ENCODE measurements around the gene CHL1.

CHL1 gene

DNA sequence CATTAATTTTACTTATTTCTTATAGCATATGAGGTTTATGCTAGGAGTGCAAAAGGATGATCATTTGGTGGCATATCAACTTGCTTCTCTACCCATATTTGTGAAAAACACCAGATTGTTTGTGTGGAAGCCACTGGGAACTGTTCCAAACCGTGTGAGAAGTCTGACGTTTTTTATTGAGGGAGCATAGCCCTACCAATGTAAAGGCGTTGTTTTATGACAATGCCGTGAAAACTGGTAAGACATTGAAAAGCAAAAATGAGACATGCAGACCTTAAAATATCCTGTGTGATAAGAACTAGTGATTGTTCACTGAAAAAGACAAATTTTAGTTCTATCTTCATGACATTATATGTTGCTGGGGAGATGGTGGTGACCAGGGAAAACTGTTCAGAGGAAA, 87.8 kb downstream of the CHL1 start:
- no peak overlapping the region for H3K4me3 Mint-ChIP-seq
- no peaks in the 10 kb centered on the region for H3K36me3 Mint-ChIP-seq (ENCODE audit: low read depth)
- no peak overlapping the region for H3K27ac Mint-ChIP-seq
- H3K27me3 Mint-ChIP-seq (ENCODE audit: low read depth): no peaks in the 10 kb centered on the region
- H3K4me1 Mint-ChIP-seq (ENCODE audit: low read depth): no peaks in the 10 kb centered on the region
- no peaks in the 10 kb centered on the region for H3K9me3 Mint-ChIP-seq

GRCh38 chr3:288417-288816, 91.9 kb downstream of the CHL1 start:
- Mint-ChIP-seq H3K4me1 (ENCODE audit: low read depth) (no peaks in the 10 kb centered on the region), H3K36me3 (ENCODE audit: low read depth) (no peaks in the 10 kb centered on the region), H3K27me3 (ENCODE audit: low read depth) (no peaks in the 10 kb centered on the region), H3K9me3 (no peaks in the 10 kb centered on the region), H3K4me3 (no peak overlapping the region), H3K27ac (no peak overlapping the region)

- no peak overlapping the region for H3K4me3 Mint-ChIP-seq
- H3K27ac Mint-ChIP-seq: no peak overlapping the region
- H3K27me3 Mint-ChIP-seq (ENCODE audit: low read depth): no peaks in the 10 kb centered on the region
- no peaks in the 10 kb centered on the region for H3K4me1 Mint-ChIP-seq (ENCODE audit: low read depth)
- H3K9me3 Mint-ChIP-seq: no peaks in the 10 kb centered on the region
- no peaks in the 10 kb centered on the region for H3K36me3 Mint-ChIP-seq (ENCODE audit: low read depth)
Measured at GRCh38 chr3:291028-291427, 94.5 kb downstream of the CHL1 start.

DNA sequence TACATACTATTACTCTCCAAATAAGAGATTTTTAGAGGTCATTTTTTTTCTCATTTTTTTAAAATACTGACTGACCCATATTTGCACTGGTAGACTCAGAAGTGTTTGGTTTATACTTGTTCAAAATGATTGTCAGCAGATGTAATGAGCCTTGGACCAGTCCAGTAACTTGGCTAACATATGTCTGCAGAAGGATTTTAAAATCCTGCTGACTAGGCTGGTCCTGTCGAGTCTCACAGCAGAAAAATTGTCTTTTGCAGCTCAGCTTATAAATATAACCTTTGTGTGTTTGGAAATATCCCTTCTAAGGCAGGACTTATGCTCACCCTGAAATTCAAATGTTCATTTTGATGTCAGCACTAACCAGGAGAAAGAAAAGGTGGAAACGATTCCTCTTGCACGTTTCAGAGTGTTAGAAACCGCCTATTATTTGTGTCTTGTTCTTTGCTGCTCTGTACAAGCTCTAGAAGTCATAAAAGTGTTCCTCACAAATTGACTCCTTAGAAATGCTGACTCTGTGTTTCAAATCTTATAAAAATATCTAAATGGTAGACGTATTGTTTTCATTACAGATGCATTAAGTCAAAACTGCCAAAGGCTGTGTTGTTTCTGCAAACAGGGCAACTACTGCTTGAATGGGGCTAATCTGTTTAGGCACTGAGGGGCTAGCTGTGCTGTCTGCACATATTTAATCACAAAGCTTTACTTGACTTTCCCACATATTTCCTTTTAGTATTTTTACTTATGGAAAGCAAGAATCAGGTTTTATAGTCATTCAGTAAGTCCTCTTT, 95.3 kb downstream of the CHL1 start:
- no peak overlapping the region for H3K4me3 Mint-ChIP-seq
- H3K9me3 Mint-ChIP-seq: no peaks in the 10 kb centered on the region

GRCh38 chr3:294096-294495, 97.5 kb downstream of the CHL1 start:
- no peak overlapping the region for H3K4me3 Mint-ChIP-seq

More for the DNA sequence above, 95.3 kb downstream of the CHL1 start:
- H3K27me3 Mint-ChIP-seq (ENCODE audit: low read depth): no peaks in the 10 kb centered on the region
- no peak overlapping the region for H3K27ac Mint-ChIP-seq
- H3K36me3 Mint-ChIP-seq (ENCODE audit: low read depth): no peaks in the 10 kb centered on the region
- H3K4me1 Mint-ChIP-seq (ENCODE audit: low read depth): no peaks in the 10 kb centered on the region

GRCh38 chr3:294581-294980, 98.0 kb downstream of the CHL1 start:
- Mint-ChIP-seq H3K27ac (no peak overlapping the region), H3K4me1 (ENCODE audit: low read depth) (no peaks in the 10 kb centered on the region), H3K4me3 (no peak overlapping the region), H3K36me3 (ENCODE audit: low read depth) (no peaks in the 10 kb centered on the region), H3K27me3 (ENCODE audit: low read depth) (no peaks in the 10 kb centered on the region), H3K9me3 (no peaks in the 10 kb centered on the region)

More at GRCh38 chr3:294096-294495, 97.5 kb downstream of the CHL1 start:
- no peaks in the 10 kb centered on the region for H3K4me1 Mint-ChIP-seq (ENCODE audit: low read depth)
- H3K36me3 Mint-ChIP-seq (ENCODE audit: low read depth): no peaks in the 10 kb centered on the region
- no peaks in the 10 kb centered on the region for H3K27me3 Mint-ChIP-seq (ENCODE audit: low read depth)
- no peak overlapping the region for H3K27ac Mint-ChIP-seq
- no peaks in the 10 kb centered on the region for H3K9me3 Mint-ChIP-seq

DNA sequence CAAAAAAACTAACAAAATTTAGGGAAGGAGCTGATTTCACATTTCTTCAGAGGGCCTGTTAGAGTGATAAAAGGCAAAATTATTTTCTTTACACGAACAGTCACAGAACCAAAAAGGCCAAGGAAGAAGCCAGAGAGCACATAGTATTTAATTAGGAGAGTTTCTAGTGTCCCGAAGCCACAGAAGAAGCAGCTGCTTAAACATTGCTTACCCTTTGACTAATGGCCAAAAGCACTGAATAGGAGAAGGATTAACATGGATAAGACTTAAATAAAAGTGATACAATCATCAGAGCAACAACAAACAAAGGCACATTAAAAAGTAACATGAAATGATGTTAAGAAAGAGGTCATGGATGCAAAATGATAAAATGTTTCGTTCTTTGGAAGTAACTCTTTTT, 98.6 kb downstream of the CHL1 start:
- no peaks in the 10 kb centered on the region for H3K9me3 Mint-ChIP-seq
- H3K27ac Mint-ChIP-seq: no peak overlapping the region

GRCh38 chr3:297585-297984, 101.0 kb downstream of the CHL1 start:
- Mint-ChIP-seq H3K27me3 (ENCODE audit: low read depth) (no peaks in the 10 kb centered on the region), H3K4me3 (no peak overlapping the region), H3K27ac (no peak overlapping the region)

More for the DNA sequence above, 98.6 kb downstream of the CHL1 start:
- Mint-ChIP-seq H3K4me3 (no peak overlapping the region), H3K27me3 (ENCODE audit: low read depth) (no peaks in the 10 kb centered on the region), H3K4me1 (ENCODE audit: low read depth) (no peaks in the 10 kb centered on the region), H3K36me3 (ENCODE audit: low read depth) (no peaks in the 10 kb centered on the region)

DNA sequence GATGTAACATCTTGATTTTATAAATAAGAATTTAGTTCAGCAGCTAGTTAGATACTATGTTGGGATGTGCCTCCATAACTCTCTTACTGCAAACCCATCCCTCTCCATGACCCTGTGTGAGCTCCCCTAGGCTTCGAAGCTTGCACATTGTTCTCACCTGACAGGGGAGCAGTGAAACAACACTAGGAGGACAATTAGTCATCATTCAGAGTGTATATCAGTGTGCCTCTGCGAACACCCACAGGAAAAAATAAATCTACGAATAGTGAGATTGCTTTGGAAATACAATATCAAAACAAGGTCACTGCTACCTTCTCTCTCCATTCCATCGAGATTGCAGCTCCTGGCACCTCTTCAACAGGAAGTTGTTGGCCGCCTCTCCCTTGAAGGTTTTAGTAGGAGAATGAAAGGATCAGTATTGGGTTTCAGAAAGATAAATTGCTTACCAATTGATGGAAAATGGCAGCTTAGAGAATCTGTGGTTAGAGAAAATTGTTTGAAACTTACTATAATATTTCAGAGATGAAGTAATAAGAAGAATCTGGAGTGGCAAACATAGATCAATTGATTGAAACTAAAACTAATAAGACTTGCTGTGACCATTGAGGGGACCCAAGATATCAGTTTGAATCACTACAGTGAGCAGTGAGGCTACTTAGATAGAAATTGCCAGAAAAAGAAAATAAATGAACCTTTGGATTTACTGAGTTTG, 103.2 kb downstream of the CHL1 start:
- H3K4me3 Mint-ChIP-seq: no peak overlapping the region
- peaks cover 6% of the 10 kb centered on the region for H3K9me3 Mint-ChIP-seq
- H3K36me3 Mint-ChIP-seq (ENCODE audit: low read depth): no peaks in the 10 kb centered on the region
- no peaks in the 10 kb centered on the region for H3K27me3 Mint-ChIP-seq (ENCODE audit: low read depth)
- no peaks in the 10 kb centered on the region for H3K4me1 Mint-ChIP-seq (ENCODE audit: low read depth)
- no peak overlapping the region for H3K27ac Mint-ChIP-seq

More at GRCh38 chr3:297585-297984, 101.0 kb downstream of the CHL1 start:
- no peaks in the 10 kb centered on the region for H3K9me3 Mint-ChIP-seq
- H3K4me1 Mint-ChIP-seq (ENCODE audit: low read depth): no peaks in the 10 kb centered on the region
- no peaks in the 10 kb centered on the region for H3K36me3 Mint-ChIP-seq (ENCODE audit: low read depth)

DNA sequence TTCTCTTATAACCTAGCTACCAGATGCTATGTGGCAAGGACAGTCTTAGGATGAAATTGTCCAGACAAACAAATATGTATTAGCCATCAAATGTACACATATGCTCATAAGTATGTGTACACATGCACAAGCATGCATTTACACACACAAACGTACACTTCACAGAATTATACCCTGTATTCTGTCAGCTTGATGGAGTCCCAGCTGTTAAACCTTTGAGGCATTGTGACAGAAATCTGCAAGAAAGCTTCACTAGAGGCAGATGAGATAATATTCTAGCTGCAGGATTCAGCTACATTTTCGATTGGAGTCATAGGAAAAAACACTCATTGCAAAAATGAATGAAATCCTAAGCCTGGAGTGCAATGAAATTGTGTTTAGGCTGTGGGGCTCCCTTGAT, 110.6 kb downstream of the CHL1 start:
- Mint-ChIP-seq H3K9me3 (peaks cover 6% of the 10 kb centered on the region), H3K36me3 (ENCODE audit: low read depth) (no peaks in the 10 kb centered on the region), H3K4me1 (ENCODE audit: low read depth) (no peaks in the 10 kb centered on the region), H3K27me3 (ENCODE audit: low read depth) (no peaks in the 10 kb centered on the region), H3K4me3 (no peak overlapping the region), H3K27ac (no peak overlapping the region)

DNA sequence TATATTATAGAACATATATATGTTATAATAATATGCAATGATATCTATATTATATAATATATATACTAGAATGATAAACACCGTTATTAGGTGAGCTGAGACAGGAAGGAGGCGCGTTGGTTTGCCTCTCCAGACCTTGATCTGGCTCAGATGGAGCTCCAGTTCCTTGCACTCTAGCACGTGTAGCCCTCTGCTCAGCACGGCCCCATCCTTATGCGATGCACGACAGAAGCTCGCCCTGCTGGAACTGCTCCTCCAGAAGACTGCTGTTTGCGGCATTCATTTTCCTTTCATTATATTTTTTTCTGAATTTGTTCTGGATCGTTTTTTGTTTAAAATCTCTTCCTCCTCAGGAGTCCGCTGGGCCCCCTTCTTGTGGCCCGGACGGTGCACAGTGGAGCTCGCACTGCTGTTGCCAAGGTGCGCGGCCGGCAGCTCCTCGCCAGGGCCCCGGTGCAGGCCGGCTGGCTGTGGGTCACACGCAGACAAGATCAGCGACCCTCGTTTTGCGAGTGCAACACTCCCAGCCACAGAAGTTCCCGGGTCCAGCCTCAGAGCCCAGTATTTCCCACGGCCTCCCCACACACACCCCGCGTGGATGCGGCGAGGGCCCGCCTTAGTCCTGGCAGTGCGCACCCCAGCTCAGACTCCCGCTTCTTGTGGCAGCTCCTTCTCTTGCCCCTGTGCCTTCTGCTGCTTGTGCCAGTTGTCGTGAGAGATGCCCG, 112.2 kb downstream of the CHL1 start:
- Mint-ChIP-seq H3K27ac (no peak overlapping the region), H3K4me3 (no peak overlapping the region), H3K4me1 (ENCODE audit: low read depth) (no peaks in the 10 kb centered on the region), H3K9me3 (peaks cover 6% of the 10 kb centered on the region), H3K36me3 (ENCODE audit: low read depth) (no peaks in the 10 kb centered on the region), H3K27me3 (ENCODE audit: low read depth) (no peaks in the 10 kb centered on the region)

DNA sequence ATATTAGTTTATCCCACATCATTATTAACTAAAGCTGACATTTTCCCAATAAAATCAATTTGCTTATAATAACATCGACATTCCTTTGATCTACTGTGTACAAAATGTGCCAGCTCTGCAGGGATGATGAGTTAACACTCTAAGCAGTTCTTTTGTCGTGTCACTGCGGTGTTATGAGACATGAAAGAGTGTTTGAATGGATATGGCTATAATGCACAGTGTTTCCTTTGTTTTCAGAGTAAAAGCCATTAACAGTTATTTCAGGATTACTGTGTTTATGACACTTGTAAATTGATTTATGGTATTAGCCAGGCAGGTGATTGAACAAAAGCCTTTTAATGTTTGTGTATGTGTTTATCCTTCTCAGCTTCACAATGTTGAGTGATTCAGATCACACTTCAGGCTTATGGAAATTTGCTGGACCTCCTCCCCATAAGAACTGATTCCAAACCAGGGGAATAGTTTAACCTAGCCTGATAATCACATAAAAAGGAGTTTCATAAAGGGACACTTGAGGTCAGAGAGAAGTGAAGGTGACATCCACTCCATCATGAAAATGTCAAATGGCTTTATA, 115.7 kb downstream of the CHL1 start:
- Mint-ChIP-seq H3K4me3 (no peak overlapping the region), H3K27me3 (ENCODE audit: low read depth) (no peaks in the 10 kb centered on the region), H3K4me1 (ENCODE audit: low read depth) (no peaks in the 10 kb centered on the region), H3K36me3 (ENCODE audit: low read depth) (no peaks in the 10 kb centered on the region), H3K27ac (no peak overlapping the region), H3K9me3 (no peaks in the 10 kb centered on the region)

GRCh38 chr3:312911-313310, 116.3 kb downstream of the CHL1 start:
- H3K36me3 Mint-ChIP-seq (ENCODE audit: low read depth): no peaks in the 10 kb centered on the region
- no peak overlapping the region for H3K27ac Mint-ChIP-seq
- H3K4me1 Mint-ChIP-seq (ENCODE audit: low read depth): no peaks in the 10 kb centered on the region
- H3K4me3 Mint-ChIP-seq: no peak overlapping the region
- H3K27me3 Mint-ChIP-seq (ENCODE audit: low read depth): no peaks in the 10 kb centered on the region
- H3K9me3 Mint-ChIP-seq: no peaks in the 10 kb centered on the region

DNA sequence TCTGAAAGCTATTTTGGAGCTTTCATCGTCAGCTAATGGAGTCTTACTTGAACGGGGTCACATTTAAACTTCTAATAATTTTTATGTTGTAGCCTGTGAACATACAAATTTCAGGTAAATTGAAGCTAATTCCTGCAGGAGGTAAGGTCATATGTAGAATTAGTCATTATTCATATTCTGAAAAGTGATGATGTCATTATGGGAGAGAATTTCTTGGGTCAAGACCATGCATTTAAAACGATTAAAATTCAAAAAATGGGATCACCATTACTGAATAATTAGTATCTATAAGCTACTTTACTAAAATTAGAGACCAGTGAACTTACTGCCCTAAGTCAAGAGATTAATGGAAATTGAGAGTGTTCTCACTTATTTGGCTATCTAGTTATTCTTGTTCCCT, 120.4 kb downstream of the CHL1 start:
- no peaks in the 10 kb centered on the region for H3K36me3 Mint-ChIP-seq (ENCODE audit: low read depth)
- no peaks in the 10 kb centered on the region for H3K4me1 Mint-ChIP-seq (ENCODE audit: low read depth)
- no peak overlapping the region for H3K4me3 Mint-ChIP-seq
- H3K9me3 Mint-ChIP-seq: no peaks in the 10 kb centered on the region
- no peak overlapping the region for H3K27ac Mint-ChIP-seq
- H3K27me3 Mint-ChIP-seq (ENCODE audit: low read depth): no peaks in the 10 kb centered on the region

Measured in T-helper 1 cell treated with Interleukin-12 subunit alpha and Interleukin-12 subunit beta and Interleukin-4 antibody, amounts not matched to agents 30 μg/mL and 1 μg/mL, for 36 hours (primary cell).